ENCODE data around the gene ZNF799. TPM values are rescaled to one million over a fixed set of nuclear protein-coding genes. Genes with fewer than 3 reads are reported as not detected.
"Not testable (repeated sequence)": the region's sequence is repeated elsewhere in the genome, so short reads cannot be mapped to it uniquely, and the experiment has no call there.

Gene ZNF799
- 7.4 TPM for total RNA-seq

DNA sequence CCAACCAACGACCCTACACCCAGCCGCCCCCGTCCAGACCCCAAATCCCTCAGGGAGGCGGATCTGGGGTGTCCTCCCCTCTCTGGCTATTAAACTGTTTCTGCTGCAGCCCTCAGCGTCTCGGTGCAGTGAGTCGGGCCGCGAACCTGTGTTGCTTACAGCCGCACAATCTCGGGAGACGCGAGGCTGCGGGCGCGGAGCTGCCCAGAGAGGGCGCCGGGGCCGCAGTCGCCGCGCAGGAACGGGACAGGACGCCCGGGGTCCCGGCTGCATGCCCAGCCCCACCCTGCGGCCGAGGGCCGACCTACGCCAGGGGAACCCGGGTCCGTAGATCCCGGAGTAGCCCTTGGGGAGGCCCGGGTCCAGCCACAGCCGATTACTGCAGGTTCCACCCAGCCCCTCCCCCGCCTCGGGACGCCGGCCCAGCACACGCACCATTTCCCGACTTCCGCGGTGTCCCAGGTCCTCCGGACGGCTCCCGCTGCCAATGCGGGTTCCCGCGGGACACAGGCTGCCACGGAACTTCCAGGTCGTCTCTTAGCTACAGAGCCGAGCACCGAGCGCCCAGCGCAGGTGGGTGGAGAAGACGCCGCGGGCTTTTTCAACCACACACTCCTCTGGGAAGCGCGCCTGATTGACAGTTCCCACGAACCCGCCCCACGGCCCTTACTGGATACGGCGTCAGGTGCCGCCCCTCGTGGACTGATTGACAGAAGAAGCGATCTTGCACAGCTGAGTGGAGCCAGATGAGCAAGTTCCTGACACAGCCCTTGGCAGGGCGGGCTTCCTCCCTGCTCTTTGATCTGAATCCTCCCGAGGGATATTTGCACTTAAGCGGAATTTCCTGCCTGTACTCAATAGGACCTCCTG lies at the start of gene ZNF799:
Gene ZNF799 (minus strand): TSS at position 639 of the 870 bp plus-strand sequence. CDS start 201 bp downstream, at position 438.
- intact Hi-C loops (cut with DNase I), result no loop called here
- ATAC-seq (peak; percentile 100), DNase-seq (ENCODE audit: low spot score) (peak; percentile 98)

DNA sequence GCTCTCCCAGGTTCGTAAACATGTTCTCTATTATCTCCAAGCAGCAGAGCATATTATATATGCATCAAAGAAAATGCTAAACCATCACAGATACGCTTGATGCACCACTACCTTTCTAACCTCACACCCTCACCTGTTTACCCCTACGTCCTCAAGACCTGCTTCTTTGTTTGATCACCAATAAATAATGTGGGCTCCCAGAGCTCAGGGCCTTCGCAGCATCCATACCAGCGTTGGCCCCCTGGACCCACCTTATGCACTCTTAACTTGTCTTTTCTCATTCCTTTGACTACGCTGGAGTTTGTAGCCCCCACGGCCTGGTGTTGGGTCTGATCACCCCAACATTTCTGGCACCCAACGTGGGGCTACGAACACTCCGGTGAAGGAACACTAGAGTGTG lies 49.8 kb upstream of the ZNF799 start:
- ATAC-seq (no peak), DNase-seq (ENCODE audit: low spot score) (no peak)
- intact Hi-C loops (cut with DNase I), result no loop called here

DNA sequence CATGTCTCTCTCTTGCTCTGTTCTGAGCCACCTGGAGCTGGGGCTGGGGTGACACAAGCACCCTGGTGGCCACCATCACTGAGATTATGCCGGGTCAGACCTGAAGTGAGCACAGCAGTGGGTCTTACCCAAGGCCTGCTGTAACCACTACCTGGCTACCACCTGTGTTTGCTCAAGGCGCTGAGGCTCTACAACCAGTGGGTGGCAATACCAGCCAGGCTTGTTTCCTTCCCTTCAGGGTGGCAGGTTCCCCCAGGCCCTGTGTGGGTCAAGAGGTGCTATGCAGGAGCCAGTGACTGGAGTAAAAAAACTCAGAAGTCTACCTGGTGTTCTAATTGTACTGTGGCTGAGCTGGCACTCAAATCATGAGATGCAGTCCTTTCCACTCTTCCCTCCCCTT lies 47.7 kb upstream of the ZNF799 start:
- no peak for ATAC-seq
- intact Hi-C loops (cut with DNase I), result no loop called here
- DNase-seq (ENCODE audit: low spot score), result no peak

DNA sequence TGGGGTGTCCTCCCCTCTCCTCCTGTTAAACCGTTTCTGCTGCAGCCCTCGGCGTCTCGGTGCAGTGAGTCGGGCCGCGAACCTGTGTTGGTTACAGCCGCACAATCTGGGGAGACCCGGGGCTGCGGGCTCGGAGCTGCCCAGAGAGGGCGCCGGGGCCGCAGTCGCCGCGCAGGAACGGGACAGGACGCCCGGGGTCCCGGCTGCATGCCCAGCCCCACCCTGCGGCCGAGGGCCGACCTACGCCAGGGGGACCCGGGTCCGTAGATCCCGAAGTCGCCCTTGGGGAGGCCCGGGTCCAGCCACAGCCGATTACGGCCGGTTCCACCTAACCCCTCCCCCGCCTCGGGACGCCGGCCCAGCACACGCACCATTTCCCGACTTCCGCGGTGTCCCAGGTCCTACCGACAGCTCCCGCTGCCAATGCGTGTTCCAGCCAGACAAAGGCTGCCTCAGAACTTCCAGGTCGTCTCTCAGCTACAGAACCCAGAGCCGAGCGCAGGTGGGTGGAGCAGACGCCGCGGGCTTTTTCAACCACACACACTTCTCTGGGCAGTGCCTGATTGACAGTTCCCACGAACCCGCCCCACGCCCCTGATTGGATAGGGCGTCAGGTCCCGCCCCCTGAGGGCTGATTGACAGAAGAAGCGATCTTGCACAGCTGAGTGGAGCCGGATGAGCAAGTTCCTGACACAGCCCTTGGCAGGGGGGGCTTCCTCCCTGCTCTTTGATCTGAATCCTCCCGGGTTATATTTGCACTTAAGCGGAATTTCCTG lies 39.7 kb upstream of the ZNF799 start, which contains the start of gene ZNF443:
Gene ZNF443 (minus strand): TSS at position 481 of the 776 bp plus-strand sequence. CDS start 107 bp downstream, at position 374.
- intact Hi-C loops (cut with DNase I), result no loop called here
- DNase-seq (ENCODE audit: low spot score), result peak; percentile 99
- peak; percentile 100 for ATAC-seq

DNA sequence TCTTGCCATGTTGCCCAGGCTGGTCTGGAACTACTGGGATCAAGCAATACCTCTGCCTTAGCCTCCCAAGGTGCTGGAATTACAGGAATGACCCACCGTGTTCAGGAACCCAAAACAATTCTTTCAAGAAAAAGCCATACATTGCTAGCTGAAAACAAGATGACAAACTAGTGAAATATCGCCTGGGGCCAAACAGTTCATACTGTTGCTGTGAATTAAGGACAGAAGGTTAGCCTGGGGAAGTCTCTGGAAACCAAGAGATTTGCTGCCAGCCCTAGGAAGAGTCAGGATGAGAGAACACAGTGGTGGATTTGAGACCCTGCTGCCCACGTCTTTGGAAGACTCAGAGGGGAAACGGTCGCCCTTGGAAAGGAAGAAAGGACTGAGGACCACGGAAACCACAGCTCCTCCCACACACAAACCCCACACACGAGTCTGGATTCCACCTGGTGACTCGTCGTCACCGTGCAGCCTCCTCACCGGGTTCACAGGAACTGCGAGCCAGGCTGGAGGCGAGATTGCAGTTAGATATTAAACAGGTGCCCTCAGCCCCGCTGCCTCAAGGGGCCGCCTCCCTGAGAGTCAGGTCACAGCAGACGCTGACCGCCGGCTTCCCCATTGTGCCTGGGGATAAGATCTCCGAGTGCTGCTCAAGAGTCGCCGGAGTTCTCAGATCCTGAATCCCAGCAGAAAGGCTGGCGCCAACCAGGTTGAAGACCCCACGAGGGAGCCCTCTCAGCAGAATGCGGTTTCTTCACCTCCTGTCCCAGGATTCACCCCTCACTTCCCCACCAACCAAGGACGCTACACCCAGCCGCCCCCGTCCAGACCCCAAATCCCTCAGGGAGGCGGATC lies 38.8 kb upstream of the ZNF799 start:
- intact Hi-C loops (cut with DNase I); DNase-seq (ENCODE audit: low spot score); ATAC-seq: not testable (repeated sequence)

DNA sequence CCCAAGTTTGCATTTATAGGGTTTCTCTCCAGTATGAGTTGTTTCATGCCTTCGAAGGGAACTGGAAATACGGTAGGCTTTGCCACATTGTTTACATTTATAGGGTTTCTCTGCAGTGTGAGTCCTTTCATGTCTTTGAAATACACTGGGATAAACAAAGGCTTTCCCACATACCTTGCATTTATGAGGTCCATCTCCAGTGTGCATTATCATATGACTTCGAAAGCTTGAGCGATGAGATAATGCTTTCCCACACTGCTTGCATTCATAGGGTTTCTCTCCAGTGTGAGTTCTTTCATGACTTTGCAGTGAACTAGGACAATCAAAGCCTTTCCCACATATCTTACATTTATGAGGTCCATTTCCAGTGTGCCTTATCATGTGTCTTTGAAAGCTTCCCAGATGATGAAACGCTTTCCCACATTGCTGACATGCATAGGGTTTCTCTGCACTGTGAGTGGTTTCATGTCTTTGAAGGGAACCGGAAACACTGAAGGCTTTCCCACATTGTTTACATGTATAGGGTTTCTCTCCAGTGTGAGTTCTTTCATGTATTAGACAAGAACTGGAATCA lies 29.7 kb upstream of the ZNF799 start:
- intact Hi-C loops (cut with DNase I); ATAC-seq; DNase-seq (ENCODE audit: low spot score): not testable (repeated sequence)

DNA sequence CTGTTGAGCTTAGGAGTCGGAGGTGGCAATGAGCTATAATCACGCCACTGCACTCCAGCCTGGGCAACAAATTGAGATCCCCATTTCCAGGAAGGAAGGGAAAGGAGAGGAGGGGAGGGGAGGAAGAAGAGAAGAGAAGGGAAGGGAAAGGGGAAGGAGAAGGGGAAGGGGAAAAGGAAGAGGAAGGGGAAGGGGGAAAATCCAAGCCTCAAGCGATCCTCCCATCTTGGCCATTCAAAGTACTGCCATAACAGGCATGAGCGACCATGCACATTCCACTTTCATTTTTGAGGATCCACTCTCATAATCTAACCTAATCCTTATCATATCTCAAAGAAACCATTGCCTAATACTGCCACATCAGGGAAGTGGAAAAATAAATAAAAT lies 24.8 kb upstream of the ZNF799 start:
- DNase-seq (ENCODE audit: low spot score), result no peak
- no peak for ATAC-seq
- intact Hi-C loops (cut with DNase I), result no loop called here

DNA sequence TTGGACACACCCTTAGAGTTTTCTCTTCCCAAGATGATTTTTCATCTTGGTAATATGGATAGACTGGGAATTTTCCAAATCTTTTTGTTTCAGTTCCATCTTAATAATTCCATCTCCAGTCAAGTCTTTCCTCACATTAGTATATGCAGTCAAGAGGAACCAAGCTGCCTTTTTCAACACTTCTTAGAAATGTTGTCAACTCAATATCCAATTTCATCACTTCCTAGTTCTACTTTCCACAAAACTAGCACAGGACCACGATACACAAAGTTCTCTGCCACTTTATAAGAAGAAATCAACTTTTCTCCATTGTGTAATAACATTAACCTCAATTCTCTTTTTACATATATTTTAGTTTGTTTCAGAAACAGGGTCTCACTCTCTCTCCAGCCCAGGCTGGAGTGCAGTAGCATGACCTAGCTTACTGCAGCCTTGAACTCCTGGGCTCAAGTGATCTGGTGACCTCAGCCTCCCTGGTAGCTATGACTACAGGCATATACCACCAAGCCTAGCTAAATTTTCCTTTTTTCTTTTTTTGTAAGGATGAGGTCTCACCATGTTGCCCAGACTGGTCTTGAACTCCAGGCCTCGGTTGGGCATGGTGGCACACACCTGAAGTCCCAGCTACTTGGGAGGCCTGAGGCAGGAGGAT lies 24.3 kb upstream of the ZNF799 start:
- no peak for DNase-seq (ENCODE audit: low spot score)
- ATAC-seq, result no peak
- intact Hi-C loops (cut with DNase I), result no loop called here

DNA sequence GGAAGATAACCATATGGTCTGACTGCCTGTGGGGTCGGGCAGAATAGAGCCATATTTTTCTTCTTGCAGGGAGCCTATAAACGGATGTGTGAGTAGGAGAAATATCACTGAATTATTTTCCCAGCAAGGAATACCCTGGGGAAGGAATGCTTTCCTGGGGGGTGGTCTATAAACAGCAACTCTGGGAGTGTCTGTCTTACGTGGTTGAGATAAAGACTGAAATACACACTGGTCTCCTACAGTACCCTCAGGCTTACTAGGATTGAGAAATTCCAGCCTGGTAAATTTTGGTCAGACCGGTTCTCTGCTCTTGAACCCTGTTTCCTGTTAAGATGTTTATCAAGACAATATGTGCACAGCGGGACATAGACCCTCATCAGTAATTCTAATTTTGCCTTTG lies 16.2 kb upstream of the ZNF799 start:
- DNase-seq (ENCODE audit: low spot score); intact Hi-C loops (cut with DNase I); ATAC-seq: not testable (repeated sequence)

DNA sequence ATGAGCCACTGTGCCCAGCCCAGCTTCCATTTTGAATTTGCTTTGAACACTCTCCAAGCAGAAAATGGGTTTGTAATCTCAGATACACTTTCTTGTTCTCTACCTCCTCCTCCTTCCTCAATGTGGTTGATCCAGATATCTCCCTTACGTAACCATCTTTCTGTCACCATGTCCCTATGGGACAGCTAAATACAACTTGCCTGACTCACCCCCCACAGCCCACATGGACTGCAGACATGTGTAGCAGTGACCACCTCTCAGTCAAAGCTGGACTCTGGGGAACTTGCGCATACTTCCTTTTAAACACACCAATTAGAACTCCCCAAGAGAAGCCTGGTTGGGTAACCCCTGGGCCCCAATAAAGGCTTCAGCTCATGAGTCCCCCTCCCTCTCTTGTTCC lies 10.8 kb upstream of the ZNF799 start:
- ATAC-seq, result no peak
- intact Hi-C loops (cut with DNase I), result no loop called here
- DNase-seq (ENCODE audit: low spot score), result no peak

DNA sequence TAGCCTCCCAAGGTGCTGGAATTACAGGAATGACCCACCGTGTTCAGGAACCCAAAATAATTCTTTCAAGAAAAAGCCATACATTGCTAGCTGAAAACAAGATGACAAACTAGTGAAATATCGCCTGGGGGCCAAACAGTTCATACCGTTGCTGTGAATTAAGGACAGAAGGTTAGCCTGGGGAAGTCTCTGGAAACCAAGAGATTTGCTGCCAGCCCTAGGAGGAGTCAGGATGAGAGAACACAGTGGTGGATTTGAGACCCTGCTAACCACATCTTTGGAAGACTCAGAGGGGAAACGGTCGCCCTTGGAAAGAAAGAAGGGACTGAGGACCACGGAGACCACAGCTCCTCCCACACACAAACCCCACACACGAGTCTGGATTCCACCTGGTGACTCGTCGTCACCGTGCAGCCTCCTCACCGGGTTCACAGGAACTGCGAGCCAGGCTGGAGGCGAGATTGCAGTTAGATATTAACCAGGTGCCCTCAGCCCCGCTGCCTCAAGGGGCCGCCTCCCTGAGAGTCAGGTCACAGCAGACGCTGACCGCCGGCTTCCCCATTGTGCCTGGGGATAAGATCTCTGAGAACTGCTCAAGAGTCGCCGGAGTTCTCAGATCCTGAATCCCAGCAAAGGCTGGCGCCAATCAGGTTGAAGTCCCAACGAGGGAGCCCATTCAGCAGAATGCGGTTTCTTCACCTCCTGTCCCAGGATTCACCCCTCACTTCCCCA lies 1.0 kb downstream of the ZNF799 start:
- DNase-seq (ENCODE audit: low spot score), result peak; percentile 58
- ATAC-seq; intact Hi-C loops (cut with DNase I): not testable (repeated sequence)

DNA sequence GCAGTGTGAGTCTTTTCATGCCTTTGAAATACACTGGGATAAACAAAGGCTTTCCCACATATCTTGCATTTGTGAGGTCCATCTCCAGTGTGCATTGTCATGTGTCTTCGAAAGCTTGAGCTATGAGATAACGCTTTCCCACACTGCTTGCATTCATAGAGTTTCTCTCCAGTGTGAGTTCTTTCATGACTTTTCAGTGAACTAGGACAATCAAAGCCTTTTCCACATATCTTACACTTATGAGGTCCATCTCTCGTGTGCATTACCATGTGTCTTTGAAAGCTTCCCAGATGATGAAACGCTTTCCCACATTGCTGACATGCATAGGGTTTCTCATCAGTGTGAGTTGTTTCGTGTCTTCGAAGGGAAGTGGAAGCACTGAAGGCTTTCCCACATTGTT lies 9.9 kb downstream of the ZNF799 start:
- intact Hi-C loops (cut with DNase I); ATAC-seq; DNase-seq (ENCODE audit: low spot score): not testable (repeated sequence)

DNA sequence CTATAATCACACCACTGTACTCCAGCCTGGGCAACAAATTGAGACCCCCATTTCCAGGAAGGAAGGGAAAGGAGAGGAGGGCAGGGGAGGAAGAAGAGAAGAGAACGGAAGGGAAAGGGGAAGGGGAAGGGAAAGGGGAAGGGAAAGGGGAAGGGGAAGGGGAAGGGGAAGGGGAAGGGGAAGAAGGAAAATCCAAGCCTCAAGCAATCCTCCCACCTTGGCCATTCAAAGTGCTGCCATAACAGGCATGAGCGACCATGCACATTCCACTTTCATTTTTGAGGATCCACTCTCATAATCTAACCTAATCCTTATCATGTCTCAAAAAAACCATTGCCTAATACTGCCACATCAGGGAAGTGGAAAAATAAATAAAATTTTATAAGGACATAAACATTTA lies 14.7 kb downstream of the ZNF799 start:
- intact Hi-C loops (cut with DNase I); ATAC-seq: not testable (repeated sequence)

DNA sequence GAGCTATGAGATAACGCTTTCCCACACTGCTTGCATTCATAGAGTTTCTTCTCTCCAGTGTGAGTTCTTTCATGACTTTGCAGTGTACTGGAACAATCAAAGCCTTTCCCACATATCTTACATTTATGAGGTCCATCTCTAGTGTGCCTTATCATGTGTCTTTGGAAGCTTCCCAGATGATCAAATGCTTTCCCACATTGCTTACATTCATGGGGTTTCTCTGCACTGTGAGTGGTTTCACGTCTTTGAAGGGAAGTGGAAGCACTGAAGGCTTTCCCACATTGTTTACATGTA lies 20.7 kb downstream of the ZNF799 start:
- no peak for ATAC-seq
- DNase-seq (ENCODE audit: low spot score), result no peak
- intact Hi-C loops (cut with DNase I), result no loop called here

More for the DNA sequence above, 14.7 kb downstream of the ZNF799 start:
- not testable (repeated sequence) for DNase-seq (ENCODE audit: low spot score)

DNA sequence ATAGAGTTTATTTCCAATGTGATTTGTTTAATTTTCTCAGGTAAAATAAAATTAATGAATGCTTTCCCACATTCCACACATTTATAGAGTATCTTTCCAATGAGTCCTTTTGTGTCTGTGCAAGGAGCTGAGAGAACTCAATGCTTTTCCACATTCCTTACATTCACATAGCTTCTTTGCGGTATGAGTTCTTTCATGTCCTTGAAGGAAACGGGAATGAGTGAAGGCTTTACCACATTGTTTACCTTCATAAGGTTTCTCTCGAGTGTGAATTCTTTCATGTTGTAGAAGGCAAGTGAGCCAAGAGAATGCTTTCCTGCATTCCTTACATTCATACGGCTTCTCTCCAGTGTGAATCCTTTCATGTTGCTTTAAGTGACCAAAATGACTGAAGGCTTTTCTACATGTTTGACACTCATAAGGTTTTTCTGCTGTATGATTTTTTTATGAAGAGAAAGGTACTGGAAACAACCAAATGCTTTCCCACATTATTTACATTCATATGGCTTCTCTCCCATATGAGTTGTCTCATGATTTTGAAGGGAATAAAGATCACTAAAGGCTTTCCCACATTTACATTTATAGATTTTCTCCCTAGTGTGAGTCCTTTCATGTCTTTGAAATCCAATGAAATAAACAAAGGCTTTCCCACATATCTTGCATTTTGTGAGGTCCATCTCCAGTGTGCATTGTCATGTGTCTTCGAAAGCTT lies 21.2 kb downstream of the ZNF799 start:
- intact Hi-C loops (cut with DNase I), result no loop called here
- DNase-seq (ENCODE audit: low spot score) (no peak), ATAC-seq (no peak)

DNA sequence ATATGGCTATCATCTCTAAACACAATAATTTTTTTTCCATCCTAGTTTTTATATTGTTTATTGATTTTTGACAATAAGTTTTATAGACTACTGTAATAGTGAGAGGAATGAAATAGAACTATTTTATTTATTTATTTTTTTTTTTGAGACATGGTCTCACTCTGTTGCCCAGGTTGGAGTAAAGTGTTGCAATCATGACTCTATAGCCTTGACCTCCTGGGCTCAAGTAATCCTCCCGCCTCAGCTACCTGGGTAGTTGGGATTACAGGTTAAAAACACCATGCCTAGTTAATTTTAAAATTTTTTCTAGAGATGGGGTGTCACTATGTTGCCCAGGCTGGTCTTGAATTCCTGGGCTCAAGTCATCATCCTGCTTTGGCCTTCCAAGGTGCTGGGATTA lies 27.0 kb downstream of the ZNF799 start:
- ATAC-seq (no peak), DNase-seq (ENCODE audit: low spot score) (no peak)
- intact Hi-C loops (cut with DNase I), result no loop called here

Measured in sciatic nerve (tissue), 2 donors.